Spleen (tissue), 11 donors: ENCODE measurements around the gene IQSEC3. TPM values are rescaled to one million over a fixed set of nuclear protein-coding genes. Genes with fewer than 3 reads are reported as not detected.
"Not testable (repeated sequence)": the region's sequence is repeated elsewhere in the genome, so short reads cannot be mapped to it uniquely, and the experiment has no call there.

Experiments
- DNase-seq: peaks from one replicate; pipeline ENCODE4 v3.0.0-alpha.2; 2020
- H3K27ac ChIP-seq, 8 donors: fragments of 200-600 bp; sonication (generic) in 7 of 8; 1 replicate in 4 of 8; 2 replicates in 4 of 8; pipeline versions ENCODE4 v1.5.0 to v1.8.0; 2016 to 2021; ENCODE audit warnings: inconsistent platforms in 4 of 8, mild to moderate bottlenecking in 4 of 8, moderate library complexity in 1 of 8
- H3K27me3 ChIP-seq, 7 donors: fragments of 200-600 bp; sonication (generic) in 6 of 7; replicated peaks in 1 of 7; 1 replicate in 4 of 7; 2 replicates in 3 of 7; pipeline versions ENCODE4 v1.5.0 to v1.8.0; 2016 to 2021; ENCODE audit warnings: inconsistent platforms in 3 of 7, mild to moderate bottlenecking in 1 of 7
- H3K36me3 ChIP-seq, 6 donors: fragments of 200-600 bp; sonication (generic) in 5 of 6; 1 replicate in 4 of 6; 2 replicates in 2 of 6; pipeline versions ENCODE4 v1.5.0 to v1.8.0; 2016 to 2021; ENCODE audit warnings: inconsistent platforms in 2 of 6
- H3K4me1 ChIP-seq, 6 donors: fragments of 200-600 bp; sonication (generic) in 5 of 6; 1 replicate in 3 of 6; 2 replicates in 3 of 6; pipeline versions ENCODE4 v1.5.0 to v1.8.0; 2016 to 2021; ENCODE audit warnings: inconsistent platforms in 3 of 6
- H3K4me3 ChIP-seq, 8 donors: fragments of 200-600 bp; sonication (generic) in 7 of 8; 1 replicate in 4 of 8; 2 replicates in 4 of 8; pipeline versions ENCODE4 v1.5.0 to v1.8.0; 2016 to 2021; ENCODE audit warnings: inconsistent platforms in 4 of 8, mild to moderate bottlenecking in 4 of 8, moderate library complexity in 2 of 8
- H3K9me3 ChIP-seq, 8 donors: fragments of 200-600 bp; sonication (generic) in 7 of 8; 1 replicate in 4 of 8; 2 replicates in 4 of 8; pipeline versions ENCODE4 v1.5.0 to v1.8.0; 2016 to 2021; ENCODE audit warnings: inconsistent platforms in 4 of 8
- POLR2A ChIP-seq, 3 donors: fragments of 450-650 bp; IDR thresholded peaks; one replicate each; pipeline ENCODE4 v1.5.1; 2017; ENCODE audit warnings: antibody characterized with exemption in 3 of 3, mild to moderate bottlenecking in 1 of 3
- POLR2AphosphoS5 ChIP-seq, 3 donors: sonication (generic); formaldehyde crosslinking; IDR thresholded peaks; one replicate each; pipeline ENCODE4 v1.5.1; 2017; ENCODE audit warnings: antibody characterized with exemption in 3 of 3
- WGBS, 5 donors: extraction: QIAGEN DNeasy Blood & Tissue Kit in 3 of 5; methylation state at CpG; one replicate each; pipeline versions ENCODE4 v1.1.5 to v1.1.7; 2013 to 2018; 5-methylcytosine and 5-hydroxymethylcytosine counted together
- intact Hi-C: fragments of 100-400 bp; cut with DNase I; formaldehyde crosslinking; loops from one replicate; pipeline ENCODE4 v1.15.0; 2023; ENCODE audit warnings: low total_unique reads
- polyA plus RNA-seq, 3 donors: library from polyadenylated mRNA; stranded (reverse); fragments of 200-250 nt; gene quantifications; one replicate each; pipeline ENCODE4 v1.2.1, GENCODE V29; 2013
- total RNA-seq, 7 donors: library from RNA; depleted of rRNA in 3 of 7; stranded (reverse); fragments of >200 nt in 3 of 7; fragmentation: NEBNext Ultra II Directional in 4 of 7; extraction: Animal tissue kit (Norgen Biotek cat#: 25700) in 4 of 7; gene quantifications; one replicate each; pipeline versions ENCODE4 v1.1.0 to v1.2.1, GENCODE V29; 2016 to 2021
- TF ChIP-seq, protein P1 (sequence below), 11 experiments: fragments of 200-600 bp in 7 of 11; fragments of 450-650 bp in 4 of 11; sonication (generic) in 4 of 11; IDR thresholded peaks in 8 of 11; conservative IDR thresholded peaks in 3 of 11; 1 replicate in 7 of 11; 2 replicates in 4 of 11; pipeline versions ENCODE4 v1.4.0 to v1.8.0; 2016 to 2021; ENCODE audit warnings: antibody characterized with exemption in 11 of 11, inconsistent platforms in 4 of 11, mild to moderate bottlenecking in 1 of 11
- donor health status: healthy with polysubstance abuse.
- donor health status: DM: no; HTN: no; CAD: no; lungs with moderate emphysema.
- donor health status: DM: no; HTN: no; CAD: no.
- donor health status: Bipolar disorder and iron deficiency.
- donor health status: healthy.
- donor health status: DM: no; HTN: no; CAD: no.
- donor health status: DM: yes; HTN: yes; CAD: no.

Gene IQSEC3
- total and polyA plus RNA-seq, 10 donors: 0.20 to 1.6 (median 0.52) TPM; not detected in 1

DNA sequence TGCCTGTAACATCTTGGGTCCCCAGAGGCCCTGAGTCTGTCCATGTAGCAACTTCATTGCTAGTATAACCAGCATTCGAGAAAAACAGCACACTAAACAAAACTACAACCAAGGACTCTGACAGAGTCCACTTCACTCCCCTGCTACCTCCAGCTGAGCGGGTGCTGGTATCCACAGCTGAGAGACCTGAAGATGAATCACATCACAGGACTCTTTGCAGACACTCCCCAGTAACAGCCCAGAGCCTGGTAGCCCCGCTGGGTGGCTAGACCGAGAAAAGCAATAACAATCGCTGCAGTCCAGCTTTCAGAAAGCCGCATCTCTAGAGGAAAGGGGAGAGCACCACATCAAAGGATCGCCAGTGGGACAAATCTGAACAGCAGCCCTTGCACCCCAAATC is 9.0 kb upstream of the IQSEC3 start:
- Histone ChIP-seq H3K9me3 (peaks cover 0 to 31% (median 16%) of the 10 kb centered on the region in 8 donors), H3K4me1 (no peaks in the 10 kb centered on the region), H3K27me3 (peaks cover 3 to 75% (median 40%) of the 10 kb centered on the region in 7 donors), H3K4me3 (no peak overlapping the region), H3K36me3 (no peaks in the 10 kb centered on the region), H3K27ac (no peak overlapping the region)
- intact Hi-C loops: no loop called here
- DNase-seq: peak; percentile 71
- peak in 1 of 3 donors; percentile 15 for TF ChIP-seq POLR2A (IDR thresholded peaks at IDR 0.05)
- TF ChIP-seq, protein P1, sequence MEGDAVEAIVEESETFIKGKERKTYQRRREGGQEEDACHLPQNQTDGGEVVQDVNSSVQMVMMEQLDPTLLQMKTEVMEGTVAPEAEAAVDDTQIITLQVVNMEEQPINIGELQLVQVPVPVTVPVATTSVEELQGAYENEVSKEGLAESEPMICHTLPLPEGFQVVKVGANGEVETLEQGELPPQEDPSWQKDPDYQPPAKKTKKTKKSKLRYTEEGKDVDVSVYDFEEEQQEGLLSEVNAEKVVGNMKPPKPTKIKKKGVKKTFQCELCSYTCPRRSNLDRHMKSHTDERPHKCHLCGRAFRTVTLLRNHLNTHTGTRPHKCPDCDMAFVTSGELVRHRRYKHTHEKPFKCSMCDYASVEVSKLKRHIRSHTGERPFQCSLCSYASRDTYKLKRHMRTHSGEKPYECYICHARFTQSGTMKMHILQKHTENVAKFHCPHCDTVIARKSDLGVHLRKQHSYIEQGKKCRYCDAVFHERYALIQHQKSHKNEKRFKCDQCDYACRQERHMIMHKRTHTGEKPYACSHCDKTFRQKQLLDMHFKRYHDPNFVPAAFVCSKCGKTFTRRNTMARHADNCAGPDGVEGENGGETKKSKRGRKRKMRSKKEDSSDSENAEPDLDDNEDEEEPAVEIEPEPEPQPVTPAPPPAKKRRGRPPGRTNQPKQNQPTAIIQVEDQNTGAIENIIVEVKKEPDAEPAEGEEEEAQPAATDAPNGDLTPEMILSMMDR (IDR thresholded peaks at IDR 0.05 in 8 of 11, conservative IDR thresholded peaks at IDR 0.05 in 3 of 11): no peak
- 77 to 83% (median 79%) methylated on average over 7 of the region's 7 CpGs for WGBS, 5 donors

DNA sequence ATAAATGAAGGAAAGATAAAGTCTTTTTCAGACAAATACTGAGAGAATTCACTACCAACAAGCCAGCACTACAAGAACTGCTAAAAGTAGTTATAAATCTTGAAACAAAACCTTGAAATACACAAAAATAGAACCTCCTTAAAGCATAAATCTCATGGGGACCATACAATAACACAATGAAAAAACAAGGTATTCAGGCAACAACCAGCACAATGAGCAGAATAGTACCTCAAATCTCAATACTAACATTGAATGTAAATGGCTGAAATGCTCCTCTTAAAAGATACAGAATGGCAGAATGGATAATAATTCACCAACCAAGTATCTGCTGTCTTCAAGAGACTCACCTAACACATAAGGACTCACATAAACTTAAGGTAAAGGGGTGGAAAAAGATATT is 7.7 kb upstream of the IQSEC3 start:
- Histone ChIP-seq H3K27ac (no peak overlapping the region), H3K4me1 (no peaks in the 10 kb centered on the region), H3K27me3 (peaks cover 3 to 67% (median 33%) of the 10 kb centered on the region in 7 donors), H3K9me3 (peaks cover 0 to 33% (median 16%) of the 10 kb centered on the region in 8 donors), H3K4me3 (no peak overlapping the region), H3K36me3 (no peaks in the 10 kb centered on the region)
- no peak for DNase-seq
- intact Hi-C loops: no loop called here
- TF ChIP-seq POLR2AphosphoS5 (IDR thresholded peaks at IDR 0.05) (no peak), POLR2A (IDR thresholded peaks at IDR 0.05) (no peak)
- TF ChIP-seq, protein P1 (IDR thresholded peaks at IDR 0.05 in 8 of 11, conservative IDR thresholded peaks at IDR 0.05 in 3 of 11): no peak

DNA sequence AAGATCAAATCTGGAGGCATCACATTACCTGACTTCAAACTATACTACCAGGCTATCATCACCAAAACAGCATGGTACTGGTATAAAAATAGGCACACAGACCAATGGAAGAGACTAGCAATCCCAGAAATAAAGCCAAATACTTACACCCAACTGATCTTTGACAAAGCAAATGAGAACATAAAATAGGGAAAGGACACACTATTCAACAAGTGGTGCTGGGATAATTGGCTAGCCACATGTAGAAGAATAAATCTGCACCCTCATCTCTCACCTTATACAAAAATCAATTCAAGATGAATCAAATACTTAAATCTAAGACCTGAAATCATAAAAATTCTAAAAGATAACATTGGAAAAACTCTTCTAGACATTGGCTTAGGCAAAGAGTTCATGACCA is 4.7 kb upstream of the IQSEC3 start:
- H3K9me3 ChIP-seq: peaks cover 0 to 33% (median 16%) of the 10 kb centered on the region in 8 donors
- H3K36me3 ChIP-seq, H3K4me1 ChIP-seq, H3K27ac ChIP-seq, intact Hi-C loops, DNase-seq, H3K4me3 ChIP-seq: not testable (repeated sequence)
- H3K27me3 ChIP-seq: peaks cover 0 to 56% (median 9%) of the 10 kb centered on the region in 7 donors

DNA sequence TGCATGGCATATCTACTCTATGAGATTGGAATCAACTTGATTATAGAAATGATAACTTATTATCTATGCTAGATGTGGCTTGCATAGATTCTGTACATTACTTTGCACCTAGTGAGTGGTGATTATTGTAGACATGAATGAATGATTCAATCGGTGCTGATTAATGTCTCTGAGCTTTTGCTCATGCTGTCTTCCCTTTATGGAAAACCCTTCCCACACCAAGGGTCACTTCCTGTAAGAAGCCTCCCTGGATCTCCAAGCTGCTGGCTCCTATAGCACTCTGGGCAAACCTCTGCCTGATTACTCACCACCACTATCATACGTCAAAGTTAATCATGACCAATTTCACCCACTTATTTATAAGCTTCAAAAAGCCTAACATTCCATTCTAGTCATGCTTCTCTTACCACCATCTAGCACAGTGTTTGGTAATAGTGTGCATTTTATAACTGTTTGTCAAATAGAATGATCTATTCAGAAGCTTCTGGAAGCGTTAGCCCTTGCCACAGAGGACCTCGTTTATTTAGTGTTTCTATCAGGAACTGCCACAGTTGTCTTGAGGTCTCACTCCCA is 990 bp upstream of the IQSEC3 start:
- H3K27ac ChIP-seq, H3K4me1 ChIP-seq, DNase-seq, H3K4me3 ChIP-seq, H3K9me3 ChIP-seq, intact Hi-C loops, H3K36me3 ChIP-seq: not testable (repeated sequence)
- peaks cover 0 to 60% (median 16%) of the 10 kb centered on the region in 7 donors for H3K27me3 ChIP-seq
- 49 to 62% (median 58%) methylated on average over 4 of the region's 4 CpGs for WGBS, 5 donors

DNA sequence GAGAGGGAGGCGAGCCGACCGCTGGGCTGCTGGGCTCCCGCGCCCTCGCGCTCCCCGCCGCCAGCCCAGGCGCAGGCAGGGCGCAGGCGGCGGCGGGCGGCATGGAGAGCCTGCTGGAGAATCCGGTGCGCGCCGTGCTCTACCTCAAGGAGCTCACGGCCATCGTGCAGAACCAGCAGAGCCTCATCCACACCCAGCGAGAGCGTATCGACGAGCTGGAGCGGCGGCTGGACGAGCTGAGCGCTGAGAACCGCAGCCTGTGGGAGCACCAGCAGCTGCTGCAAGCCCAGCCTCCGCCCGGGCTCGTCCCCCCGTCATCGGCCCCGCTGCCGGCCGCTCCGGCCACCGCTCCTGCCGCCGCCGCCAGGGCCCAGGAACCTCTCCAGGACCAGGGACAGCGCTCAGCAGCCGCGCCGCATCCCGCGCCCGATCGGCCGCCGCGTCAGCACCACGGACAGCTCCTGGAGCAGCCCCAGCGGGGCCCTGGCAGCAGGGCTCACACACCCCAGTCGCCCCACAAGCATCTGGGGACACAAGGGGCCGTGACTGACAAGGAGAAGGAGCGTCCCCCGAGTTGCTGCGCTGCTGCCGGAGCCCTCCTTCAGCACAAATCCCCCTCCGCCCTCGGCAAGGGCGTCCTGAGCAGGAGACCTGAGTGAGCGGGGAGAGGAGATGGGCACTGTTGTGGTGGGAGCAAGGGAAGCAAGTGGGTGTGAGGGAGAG is 376 bp downstream of the IQSEC3 start:
- H3K4me3 ChIP-seq, H3K9me3 ChIP-seq, H3K36me3 ChIP-seq, DNase-seq, H3K4me1 ChIP-seq, H3K27ac ChIP-seq, intact Hi-C loops: not testable (repeated sequence)
- H3K27me3 ChIP-seq: peaks cover 0 to 73% (median 21%) of the 10 kb centered on the region in 7 donors
- WGBS, 5 donors: 3 to 15% (median 11%) methylated on average over 15 to 51 of the region's 66 CpGs

DNA sequence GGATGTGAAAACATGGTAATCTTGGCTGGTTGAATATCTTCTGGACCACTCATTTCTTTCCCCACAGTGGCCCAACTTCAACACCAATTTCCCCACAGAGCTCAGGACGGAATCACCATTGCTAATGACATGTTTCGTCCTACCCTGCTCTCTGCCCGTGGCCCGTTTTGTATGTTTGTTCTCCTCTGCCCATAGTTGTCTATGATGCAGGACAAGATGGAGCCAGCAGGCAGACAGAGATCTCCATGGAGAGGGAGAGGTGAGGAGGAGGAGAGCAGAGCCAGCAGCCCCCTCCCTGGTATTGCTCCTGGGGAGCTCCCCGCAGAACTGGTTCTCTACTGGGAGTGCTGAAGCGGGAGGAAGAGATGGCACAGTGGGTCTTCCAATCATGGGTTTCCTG is 3.1 kb downstream of the IQSEC3 start:
- H3K4me3 ChIP-seq, DNase-seq, H3K27ac ChIP-seq, H3K4me1 ChIP-seq, intact Hi-C loops, H3K9me3 ChIP-seq, H3K36me3 ChIP-seq: not testable (repeated sequence)
- peaks cover 4 to 74% (median 24%) of the 10 kb centered on the region in 7 donors for H3K27me3 ChIP-seq
- WGBS, 5 donors: 67 to 80% (median 76%) methylated on average over 6 of the region's 6 CpGs

DNA sequence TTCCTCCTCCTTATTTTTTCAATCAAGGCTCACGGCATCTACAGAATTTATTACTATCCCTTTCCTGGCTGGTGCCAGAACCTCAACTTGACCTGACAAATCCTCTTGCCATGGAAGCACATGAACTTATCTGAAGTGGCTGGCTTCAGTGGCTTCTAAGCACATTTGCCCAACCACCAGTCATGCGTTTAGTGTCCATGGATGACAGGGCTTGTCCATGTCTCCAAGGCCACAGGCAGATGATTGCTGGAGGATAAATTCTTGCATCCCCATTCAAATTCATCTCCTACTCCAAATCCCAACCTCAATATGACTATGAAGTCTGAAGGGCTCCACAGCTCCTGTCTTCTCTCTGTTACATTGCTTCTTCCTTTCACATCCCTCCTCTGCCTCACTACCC is 4.0 kb downstream of the IQSEC3 start:
- 76 to 84% (median 81%) methylated on average over 2 of the region's 2 CpGs for WGBS, 5 donors
- H3K4me1 ChIP-seq, H3K9me3 ChIP-seq, H3K36me3 ChIP-seq, intact Hi-C loops, H3K4me3 ChIP-seq, H3K27ac ChIP-seq, DNase-seq: not testable (repeated sequence)
- H3K27me3 ChIP-seq: peaks cover 5 to 74% (median 29%) of the 10 kb centered on the region in 7 donors

DNA sequence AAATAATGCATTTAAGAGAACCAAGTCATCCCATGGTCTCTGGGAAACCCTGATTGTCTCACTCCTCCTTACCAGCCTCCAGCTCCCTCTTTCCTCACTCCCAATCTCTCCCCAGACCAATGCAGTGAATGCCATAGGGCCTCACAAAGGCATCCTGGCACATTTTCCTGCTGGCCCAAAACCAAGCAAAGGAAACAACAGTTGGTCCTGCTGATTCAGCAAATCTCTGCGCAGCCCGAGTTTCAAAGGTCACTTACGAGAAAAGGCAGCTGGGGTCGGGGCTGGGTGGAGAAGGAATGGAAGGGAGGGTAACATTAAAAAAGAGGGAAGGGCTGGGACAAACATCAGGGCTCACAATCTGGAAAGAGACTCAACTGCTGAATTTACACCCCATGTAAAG is 5.5 kb downstream of the IQSEC3 start:
- intact Hi-C loops, H3K4me3 ChIP-seq, DNase-seq, H3K9me3 ChIP-seq, H3K36me3 ChIP-seq, H3K4me1 ChIP-seq, H3K27ac ChIP-seq: not testable (repeated sequence)
- 45 to 65% (median 52%) methylated on average over 4 of the region's 4 CpGs for WGBS, 5 donors
- peaks cover 5 to 75% (median 27%) of the 10 kb centered on the region in 7 donors for H3K27me3 ChIP-seq
